ENCODE results near the gene ETV1.
"Not testable (repeated sequence)": the region's sequence is repeated elsewhere in the genome, so short reads cannot be mapped to it uniquely, and the experiment has no call there.

The ETV1 gene

GRCh38 chr7:13932131-13932530, 57.3 kb downstream of the ETV1 start:
- no peak for DNase-seq (ENCODE audit: low read depth)

DNA sequence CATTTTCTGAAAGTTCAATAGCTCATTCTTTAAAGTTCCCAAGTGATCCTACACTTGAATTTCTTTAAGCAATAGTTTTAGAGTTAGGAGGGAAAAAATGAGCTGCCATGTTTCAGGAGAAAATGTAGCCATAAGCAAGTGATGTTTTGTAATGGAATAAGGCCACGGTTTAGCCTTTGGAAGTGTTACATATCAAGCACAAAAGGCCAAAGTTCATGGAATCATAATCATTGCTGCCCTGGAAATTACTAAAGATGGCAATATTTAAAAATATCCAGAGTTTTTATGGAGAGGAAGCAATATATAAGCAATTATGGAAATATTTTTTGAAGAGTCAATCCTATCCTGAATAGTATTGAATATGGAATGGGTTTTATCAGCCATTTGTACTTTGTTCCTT, 68.4 kb downstream of the ETV1 start:
- no peak for DNase-seq (ENCODE audit: low read depth)

DNA sequence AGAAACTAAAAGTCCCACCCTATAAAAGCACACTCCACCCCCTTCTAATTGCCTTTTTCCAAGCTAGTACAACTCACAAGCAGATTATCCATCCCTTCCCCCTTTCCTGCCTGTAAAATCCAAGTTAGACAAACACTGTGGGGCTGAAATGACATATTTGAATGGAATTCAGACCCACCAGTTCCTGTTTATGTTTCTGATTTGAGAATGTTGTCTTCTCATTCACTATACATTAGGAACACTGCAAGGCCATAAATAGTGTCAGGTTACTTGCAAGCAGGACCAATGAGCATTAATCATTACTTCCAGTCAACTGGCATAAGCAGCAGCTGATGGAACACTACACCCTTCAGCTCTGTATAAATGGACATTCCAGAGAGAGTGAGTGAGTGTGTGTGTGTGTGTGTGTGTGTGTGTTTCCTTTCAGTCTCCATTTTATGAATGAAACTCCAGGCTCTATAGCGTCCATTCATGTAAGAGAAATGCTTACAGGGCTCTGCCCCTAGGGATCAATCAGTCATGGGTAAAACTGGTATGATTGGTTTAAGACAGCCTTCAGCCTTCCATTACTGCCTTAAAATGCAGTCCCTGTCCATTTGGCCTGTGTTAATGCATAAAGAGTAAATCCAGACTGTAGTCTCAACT, 69.3 kb downstream of the ETV1 start:
- peak; percentile 95 for DNase-seq (ENCODE audit: low read depth)

GRCh38 chr7:13918333-13918732, 71.1 kb downstream of the ETV1 start:
- not testable (repeated sequence) for DNase-seq (ENCODE audit: low read depth)

DNA sequence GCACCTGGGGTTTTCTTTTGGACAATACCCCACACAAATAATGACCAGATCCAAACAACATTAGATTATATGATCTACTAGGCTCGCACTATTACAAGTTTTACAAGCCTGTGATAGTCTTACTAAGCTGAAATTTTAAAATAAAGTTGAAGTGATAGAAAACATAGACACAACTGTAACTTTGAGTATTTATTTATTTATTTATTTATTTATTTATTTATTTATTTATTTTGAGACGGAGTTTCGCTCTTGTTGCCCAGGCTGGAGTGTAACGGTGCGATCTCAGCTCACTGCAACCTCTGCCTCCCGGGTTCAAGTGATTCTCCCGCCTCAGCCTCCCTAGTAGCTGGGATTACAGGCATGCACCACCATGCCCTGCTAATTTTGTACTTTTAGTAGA, 72.4 kb downstream of the ETV1 start:
- DNase-seq (ENCODE audit: low read depth), result not testable (repeated sequence)

GRCh38 chr7:13915891-13916290, 73.6 kb downstream of the ETV1 start:
- DNase-seq (ENCODE audit: low read depth), result no peak

- DNase-seq (ENCODE audit: low read depth), result no peak
These were observed 76.7 kb downstream of the ETV1 start for GRCh38 chr7:13912715-13913278.

DNA sequence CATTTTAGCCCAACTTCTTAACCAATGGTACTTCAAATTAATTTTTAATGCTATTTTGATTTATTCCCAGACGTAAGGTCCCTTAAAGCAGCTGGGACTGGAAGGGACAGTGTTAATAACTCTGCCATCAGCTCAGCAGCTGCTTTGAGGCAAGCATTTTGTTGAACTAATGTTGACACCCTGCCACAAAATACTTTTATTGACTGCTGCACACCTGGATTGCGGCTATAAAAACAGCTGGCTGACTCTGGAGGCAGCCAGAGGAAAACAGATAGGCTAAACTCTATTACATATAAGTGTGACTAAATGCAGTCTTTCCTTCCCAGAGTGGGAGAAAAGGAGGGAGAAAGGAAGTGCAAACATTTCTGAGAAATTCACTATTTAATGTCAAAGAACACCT, 77.6 kb downstream of the ETV1 start:
- DNase-seq (ENCODE audit: low read depth), result no peak

DNA sequence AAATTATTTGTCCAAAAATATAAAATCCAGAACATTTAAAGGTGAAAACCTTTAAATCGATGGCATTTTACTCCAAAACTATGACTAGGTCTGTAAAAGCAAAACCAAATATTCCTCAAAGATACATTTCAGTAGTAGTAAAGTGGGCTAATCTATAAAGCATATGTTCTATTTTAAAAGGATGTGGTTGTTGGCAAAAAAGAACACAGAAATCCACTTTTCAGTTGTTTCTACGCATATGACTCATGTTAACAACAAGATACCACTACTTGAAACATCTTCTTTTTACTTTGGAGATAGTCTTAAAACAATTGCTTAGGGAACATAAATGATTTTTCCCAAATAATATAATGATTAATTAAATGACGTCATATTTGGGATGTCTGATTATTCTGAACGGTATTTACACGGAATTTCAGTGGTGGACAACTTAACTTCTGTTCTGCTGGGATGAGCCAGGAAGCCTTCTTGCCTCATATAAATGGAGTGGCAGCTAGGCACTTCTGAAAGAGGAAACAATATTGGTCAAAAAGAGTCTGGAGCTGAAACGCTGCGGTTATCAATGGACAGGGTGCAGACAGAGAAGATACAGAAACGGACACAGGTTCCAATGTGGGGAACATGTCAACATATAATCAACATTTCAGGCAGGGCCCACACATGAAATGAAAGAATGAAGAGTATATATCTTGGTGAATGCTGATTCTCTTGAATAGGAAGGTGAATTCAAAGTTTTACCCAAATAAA, 78.5 kb downstream of the ETV1 start:
- DNase-seq (ENCODE audit: low read depth), result no peak

- DNase-seq (ENCODE audit: low read depth), result no peak
These were observed 80.6 kb downstream of the ETV1 start for GRCh38 chr7:13908667-13909397.

- DNase-seq (ENCODE audit: low read depth), result no peak
These were observed 81.6 kb downstream of the ETV1 start for GRCh38 chr7:13907831-13908230.

DNA sequence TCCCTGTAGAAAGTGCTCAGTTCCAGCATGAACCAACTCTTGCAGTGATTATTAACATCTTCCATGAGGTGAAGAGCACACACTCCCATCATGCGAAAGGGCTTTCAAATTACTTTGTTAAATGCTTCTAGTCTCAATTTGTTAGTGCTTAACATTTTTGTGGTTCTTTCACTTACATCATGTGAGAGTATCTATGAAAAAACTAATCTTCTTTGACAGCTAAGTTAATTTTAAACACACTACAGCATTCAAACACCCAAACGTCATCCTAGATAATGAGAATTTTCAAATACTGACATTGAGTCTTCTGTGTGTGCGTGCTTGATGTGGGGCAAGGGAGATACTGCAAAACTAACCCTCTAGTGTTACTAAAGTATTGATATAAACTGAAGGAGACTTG, 84.8 kb downstream of the ETV1 start:
- no peak for DNase-seq (ENCODE audit: low read depth)

GRCh38 chr7:13904007-13904406, 85.5 kb downstream of the ETV1 start:
- peak; percentile 41 for DNase-seq (ENCODE audit: low read depth)

GRCh38 chr7:13901577-13901976, 87.9 kb downstream of the ETV1 start:
- no peak for DNase-seq (ENCODE audit: low read depth)

GRCh38 chr7:13898957-13899670, 90.4 kb downstream of the ETV1 start:
- no peak for DNase-seq (ENCODE audit: low read depth)

- DNase-seq (ENCODE audit: low read depth), result no peak
These were observed 91.6 kb downstream of the ETV1 start for GRCh38 chr7:13897819-13898218.

- no peak for DNase-seq (ENCODE audit: low read depth)
These were observed 94.5 kb downstream of the ETV1 start for GRCh38 chr7:13894954-13895353.

DNA sequence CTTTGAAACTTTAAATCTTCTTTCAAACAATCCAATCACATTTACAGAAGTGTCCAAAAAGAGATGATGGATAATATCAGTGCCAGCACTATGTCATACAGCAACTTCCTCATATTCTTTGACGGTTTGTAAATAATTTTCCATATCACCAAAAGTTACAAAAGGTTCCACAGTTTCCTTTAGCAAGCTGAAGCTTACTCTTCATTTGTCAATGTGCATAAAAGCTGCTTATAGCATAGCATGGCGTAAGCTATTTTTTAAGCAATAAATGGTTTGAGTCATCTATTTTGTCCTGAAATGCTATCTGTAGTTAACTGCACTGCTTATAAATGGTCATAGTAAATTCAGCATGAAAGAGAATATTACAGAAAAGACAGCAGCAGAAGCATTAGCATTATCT, 95.1 kb downstream of the ETV1 start:
- DNase-seq (ENCODE audit: low read depth), result no peak

- no peak for DNase-seq (ENCODE audit: low read depth)
These were observed 98.7 kb downstream of the ETV1 start for GRCh38 chr7:13890793-13891192.

DNA sequence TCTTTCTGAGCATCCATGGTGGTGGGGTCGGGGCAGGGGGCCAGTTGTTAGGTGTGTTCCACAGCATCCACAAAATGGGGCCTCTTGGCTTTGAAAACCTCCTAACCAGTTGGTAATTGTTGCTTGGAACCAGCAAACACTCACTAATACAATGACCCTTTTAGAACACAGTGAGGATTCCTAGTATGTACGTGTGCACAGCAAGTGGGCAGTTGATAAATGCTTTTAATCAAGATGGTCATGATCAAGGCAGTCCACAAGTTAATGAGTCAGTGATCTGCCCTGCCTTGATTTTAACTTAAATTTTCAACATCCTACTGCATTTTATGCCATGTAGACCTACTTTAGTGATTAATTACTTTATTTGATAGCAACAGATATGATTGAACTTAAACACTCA, 103.1 kb downstream of the ETV1 start:
- DNase-seq (ENCODE audit: low read depth), result no peak

DNA sequence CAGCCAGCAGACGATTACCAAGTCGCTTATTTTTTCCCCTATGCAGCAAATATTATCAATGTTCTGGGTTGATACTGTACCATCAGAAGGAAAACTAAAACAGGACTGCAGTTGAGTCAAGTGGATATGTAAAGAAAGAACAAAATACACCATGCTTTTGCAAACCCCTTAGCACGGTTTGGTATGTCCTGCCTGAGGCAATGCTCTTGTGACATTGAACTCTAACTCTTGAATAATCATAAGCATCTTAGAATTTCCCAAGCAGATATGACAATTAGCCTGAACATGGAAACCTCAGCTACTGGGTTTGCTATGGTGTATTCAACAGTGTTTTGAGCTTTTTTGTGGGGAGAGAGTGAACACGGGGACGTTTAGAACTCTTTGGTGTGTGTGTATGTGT, 107.4 kb downstream of the ETV1 start:
- DNase-seq (ENCODE audit: low read depth), result no peak

- DNase-seq (ENCODE audit: low read depth), result no peak
These were observed 108.7 kb downstream of the ETV1 start for GRCh38 chr7:13880789-13881188.

Data from stromal cell of bone marrow (primary cell).